Measurements from ENCODE around the gene MSH5.
A peak's percentile ranks its signal among the peaks of the same experiment; 100 is the strongest.
"Not testable (repeated sequence)": the region's sequence is repeated elsewhere in the genome, so short reads cannot be mapped to it uniquely, and the experiment has no call there.

Gene MSH5

DNA sequence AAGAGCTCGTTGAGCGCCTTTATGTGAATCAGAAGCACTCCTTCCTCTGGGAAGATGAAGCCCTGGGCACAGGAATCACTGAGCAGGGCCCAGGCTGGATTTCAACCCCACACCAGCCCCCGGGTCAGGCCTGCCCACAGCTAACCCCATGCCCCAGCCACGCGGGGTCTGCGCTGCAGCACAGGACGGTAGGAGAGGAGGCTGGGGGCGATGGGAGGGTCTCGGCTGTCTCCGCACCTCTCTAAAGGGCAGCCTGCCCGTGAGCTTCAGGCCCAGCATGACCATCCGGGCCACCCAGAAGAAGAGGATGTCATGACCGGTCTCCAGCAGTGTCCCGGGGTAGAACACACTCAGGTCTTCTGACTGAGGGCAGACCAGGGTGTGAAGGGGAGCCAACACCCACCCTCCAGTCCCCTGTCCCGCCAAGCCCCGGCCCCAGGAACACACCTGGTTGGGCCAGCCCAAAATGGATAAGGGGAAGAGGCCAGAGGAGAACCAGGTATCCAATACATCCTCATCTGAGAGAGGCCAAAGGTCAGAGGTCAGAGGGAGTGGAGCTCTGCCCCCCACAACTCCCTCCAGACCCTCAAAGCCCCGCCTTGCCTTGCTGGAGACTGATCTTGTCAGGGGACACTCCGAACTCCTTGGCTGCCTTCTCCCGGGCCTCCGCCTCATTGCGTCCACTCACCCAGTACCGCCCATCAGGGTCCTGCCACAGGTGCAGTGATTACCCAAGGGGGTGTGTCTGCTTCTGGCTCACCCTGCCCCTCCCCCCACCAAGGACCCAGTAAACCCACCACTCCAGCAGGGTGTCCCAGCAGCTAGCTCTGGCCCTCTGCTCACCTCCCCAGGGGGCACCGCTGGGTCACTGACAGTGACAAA is 41.7 kb downstream of the MSH5 start:
- no peak for DNase-seq

DNA sequence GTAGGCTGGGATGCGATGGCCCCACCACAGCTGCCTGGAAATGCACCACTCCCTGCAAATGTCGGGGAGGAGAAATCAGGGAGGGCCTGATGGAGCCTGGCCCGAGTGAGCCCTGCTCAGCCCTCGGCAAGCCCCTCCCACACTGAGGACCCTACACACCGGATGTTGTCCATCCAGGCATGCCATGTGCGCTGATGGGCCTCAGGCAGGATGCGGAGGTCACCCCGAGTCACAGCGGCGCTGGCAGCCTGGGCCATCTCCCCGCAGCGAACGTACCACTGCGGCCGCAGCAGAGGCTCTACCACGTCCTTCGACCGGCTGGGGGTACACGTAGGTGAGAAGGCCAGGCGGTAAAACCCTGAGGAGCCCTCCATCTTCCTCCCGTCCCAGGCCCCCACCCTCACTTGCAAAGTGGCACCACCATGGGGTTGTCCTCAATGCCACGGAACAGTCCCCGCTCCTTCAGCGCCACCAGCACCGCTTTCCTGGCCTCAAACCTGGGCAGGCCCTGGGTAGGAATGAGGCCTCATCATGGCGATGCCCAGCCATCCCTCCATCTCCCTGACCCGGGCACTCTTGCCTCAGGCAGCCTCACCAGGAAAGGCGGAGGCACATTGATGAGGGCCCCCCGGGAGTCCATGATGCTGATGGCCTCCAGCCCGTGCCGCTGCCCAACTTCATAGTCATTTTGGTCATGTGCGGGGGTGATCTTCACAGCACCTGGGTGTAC is 42.5 kb downstream of the MSH5 start:
- DNase-seq: no peak

DNA sequence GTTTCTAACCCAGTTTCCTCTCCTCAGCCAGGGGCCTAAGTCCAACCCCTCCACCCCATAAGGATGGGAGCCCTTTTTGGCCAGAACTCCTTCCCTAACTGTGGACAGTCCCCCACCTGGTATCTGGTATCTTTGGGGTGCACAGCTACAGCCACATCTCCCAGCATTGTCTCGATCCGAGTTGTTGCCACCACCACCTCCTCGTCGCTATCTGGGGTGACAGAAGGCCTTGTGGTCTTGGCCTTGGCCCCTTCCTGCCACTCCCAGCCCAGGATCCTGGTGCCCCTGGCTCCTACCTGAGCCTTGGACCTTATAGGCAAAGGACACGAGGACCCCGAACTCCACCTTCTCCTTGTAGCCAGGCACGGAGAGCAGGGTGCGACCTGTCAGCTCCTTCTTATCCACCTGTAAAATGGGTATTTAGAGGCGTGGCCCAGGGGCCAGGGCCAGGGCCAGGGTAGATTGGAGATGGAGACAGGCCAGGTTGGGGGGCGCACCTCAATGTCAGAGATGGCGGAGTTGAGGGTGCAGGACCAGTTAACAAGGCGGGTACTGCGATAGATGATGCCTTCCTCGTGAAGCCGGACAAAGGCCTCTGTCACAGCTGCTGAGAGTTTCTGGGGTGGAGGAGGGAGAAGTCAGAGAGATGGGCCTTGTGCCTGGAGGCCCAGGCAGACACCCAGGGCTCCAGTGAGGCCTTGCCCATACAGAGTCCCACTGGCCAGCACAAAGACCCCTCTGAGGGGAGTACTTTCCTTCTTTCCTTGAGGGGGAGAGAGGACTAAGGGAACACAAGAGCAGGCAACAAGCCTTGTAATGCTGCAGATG is 44.5 kb downstream of the MSH5 start:
- DNase-seq: no peak

DNA sequence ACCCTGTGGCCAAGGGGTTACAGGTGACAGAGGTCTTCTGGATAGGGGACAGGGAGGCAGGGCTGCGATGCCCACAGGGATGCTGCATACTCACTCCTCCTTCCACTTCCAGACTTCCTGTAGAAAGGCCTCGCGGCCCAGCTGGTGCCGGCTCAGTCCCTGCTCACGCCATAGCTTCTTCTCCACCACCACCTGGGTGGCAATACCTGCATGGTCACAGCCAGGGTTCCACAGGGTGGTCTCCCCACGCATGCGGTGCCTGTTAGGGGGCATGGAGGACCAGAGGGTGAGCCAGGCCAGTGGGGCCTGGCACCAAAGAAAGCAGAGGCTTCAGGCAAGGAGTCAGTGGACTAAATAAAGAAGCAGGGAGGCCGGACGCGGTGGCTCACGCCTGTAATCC is 45.7 kb downstream of the MSH5 start:
- DNase-seq: no peak

DNA sequence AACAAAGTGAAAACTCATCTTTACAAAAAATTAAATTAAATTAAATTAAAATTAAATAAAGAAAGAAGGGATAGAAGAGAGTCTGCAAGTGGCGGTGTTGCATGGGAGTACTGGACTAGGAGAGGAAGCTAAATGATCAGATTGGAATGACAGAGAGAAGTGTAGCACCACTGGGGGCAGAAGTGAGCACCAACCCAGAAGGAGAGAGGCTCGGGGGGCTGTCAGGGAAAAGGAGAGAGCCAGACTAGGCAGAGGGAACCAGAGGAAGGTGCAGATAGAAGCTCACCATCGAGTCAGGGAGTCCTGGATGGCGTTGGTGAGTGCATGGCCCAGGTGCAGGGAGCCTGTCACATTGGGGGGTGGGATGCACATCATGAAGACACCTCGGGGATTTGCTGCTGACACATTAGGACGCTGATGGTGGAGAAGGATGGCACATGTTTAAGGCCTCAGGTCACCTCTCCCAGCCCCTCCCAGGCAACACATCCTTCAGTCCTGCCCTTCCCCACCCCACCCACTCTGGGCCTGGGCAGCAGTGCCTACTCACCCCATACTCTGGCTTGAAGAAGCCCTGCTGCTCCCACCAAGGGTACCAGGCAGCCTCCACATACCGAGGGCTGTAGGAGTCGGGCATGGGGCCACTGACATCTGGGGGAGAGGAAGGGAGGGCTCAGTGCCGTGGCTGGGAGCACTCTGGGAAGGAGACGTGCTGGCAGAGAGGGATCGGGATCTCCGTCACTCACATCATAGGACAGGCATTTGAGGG is 51.7 kb downstream of the MSH5 start:
- no peak for DNase-seq

DNA sequence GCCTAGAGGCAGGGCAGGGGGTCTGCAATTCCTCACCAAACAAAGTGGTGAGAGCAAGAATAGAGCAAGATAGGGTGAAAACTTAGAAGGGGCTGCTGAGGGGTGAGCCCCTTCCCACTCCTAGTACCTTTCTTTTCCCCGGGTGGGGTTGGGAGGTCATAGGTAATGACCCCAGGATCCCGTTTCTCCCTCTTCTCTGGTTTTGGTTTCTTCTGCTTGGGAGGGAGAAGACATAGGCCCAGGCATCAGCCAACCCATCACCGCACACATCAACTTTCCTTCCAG is 52.2 kb downstream of the MSH5 start:
- no peak for DNase-seq

DNA sequence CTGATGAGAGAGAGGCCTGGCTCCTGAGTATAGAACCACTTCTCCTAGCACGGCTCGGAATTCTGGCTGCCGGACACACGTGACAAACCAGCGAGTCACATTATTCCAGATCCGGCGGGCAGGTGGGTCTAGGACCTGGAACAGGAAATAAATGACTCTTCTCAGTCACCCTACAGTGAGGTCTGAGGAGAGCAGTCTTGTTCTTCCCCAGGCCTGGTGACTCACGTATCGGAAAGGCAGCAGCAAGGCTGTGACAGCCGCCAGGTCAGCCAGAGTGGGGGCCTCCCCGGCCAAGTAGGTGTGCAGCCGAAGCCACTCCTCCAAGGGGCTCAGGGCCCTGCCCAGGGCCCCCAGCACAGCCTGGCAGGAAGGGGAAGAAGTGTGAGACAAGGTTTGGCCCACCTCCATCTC is 53.0 kb downstream of the MSH5 start:
- no peak for DNase-seq

DNA sequence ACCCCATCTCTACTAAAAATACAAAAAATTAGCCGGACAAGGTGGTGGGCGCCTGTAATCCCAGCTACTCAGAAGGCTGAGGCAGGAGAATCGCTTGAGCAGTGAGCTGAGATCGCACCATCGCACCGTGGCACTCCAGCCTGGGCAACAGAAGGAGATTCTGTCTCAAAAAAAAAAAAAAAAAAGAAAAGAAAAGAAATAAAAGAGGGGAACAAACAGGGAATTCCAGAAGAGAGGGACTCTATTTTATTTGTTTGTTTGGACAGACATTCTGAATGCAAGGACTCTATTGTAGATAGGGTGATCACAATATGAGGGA is 54.1 kb downstream of the MSH5 start:
- not testable (repeated sequence) for DNase-seq

DNA sequence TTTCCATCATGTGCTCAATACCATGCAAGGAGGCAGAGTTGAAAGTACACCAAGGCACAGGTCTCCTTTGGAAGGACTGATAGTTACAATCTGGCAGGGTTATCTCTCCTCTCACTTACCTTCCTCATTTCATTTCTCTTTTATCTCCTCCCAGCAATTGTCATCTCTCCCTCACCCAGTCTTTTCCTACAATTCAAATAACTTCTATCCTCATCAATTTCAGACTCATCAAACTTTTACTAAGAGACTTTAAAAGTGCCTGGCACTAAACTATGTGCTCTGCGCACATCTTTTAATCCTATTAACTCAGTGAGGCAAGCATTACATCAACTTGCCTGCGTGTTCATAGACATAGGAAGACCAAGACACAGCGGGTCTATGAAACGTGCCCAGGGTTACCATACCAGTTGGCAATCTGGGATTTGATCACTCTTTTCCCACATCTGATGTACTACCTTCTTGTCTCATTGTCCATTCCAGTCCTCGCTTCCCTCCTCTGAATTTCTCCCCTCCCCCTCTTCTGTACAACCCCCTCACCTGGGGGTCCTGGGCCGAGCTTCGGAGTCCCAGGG is 54.6 kb downstream of the MSH5 start:
- no peak for DNase-seq

DNA sequence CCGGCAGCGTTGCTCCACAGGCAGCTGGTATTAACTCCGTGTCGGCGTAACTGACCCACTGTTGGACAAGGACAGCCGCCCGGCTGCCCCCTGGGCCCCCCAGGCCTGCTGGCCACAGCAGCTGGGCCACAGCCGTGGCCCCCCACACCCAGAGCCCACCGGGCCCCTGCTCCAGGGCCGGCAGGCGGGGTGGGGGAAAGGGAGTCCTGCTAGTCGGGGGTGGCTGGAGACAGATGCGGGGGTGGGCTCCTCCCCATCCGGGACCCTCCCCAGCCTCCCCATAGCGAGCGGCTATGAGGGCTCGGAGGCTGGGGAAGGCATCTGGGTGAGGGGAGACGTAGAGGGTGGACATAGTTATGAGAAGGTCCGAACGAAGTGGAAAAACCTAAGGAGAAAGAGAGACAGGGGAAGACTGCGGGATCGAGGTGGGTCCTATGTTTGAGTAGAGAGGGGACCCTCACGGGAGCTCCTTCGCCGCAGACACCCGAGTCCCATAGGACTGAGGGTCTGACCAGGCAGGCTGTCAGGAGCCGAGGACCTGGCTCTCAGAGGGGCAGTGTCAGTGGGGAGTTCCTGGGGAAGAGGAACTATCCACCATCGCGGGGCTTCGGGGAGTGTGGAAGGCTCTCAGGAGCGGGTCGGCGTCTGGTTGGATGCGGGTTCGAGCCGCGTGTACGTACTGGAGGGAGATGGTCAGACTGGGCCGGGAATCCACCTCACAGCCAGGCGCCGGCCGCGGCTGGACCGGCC is 55.2 kb downstream of the MSH5 start:
- DNase-seq: peak; percentile 55

DNA sequence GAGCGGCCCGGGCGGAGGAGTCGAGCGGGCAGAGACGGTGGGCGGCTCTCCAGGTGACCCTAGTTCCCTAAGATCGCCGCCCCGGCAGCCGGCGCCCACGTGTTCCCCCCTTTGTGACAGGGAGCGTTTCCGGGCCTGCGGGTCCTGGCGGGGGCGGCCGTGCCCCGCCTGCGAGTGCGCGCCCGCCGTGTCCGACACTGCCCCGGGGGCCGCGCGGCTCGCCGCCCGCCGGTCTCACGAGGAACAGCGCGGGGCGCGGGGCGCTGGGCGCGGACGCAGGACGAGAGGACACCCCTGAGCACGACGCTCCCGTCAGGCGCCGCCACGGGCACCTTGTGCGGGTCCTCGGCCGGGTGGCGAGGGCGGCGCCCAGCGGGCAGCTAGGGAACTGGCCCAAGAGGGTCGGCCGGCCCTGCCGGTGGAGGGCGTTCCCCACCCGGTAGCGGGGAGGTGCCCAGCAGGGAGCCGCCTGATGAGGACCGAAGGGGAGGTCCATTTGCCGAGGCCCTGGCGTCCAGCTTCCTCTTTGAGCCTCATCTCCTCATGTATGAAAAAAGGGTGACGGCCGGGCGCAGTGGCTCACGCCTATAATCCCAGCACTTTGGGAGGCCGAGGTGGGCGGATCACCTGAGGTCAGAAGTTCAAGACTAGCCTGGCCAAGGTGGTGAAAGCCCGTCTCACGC is 56.0 kb downstream of the MSH5 start, which contains the start of gene VARS1:
Gene VARS1, minus strand, starts transcription at position 137 of the 683 bp plus-strand sequence. CDS start 535 bp downstream, outside the sequence.
- peak; percentile 82 for DNase-seq

DNA sequence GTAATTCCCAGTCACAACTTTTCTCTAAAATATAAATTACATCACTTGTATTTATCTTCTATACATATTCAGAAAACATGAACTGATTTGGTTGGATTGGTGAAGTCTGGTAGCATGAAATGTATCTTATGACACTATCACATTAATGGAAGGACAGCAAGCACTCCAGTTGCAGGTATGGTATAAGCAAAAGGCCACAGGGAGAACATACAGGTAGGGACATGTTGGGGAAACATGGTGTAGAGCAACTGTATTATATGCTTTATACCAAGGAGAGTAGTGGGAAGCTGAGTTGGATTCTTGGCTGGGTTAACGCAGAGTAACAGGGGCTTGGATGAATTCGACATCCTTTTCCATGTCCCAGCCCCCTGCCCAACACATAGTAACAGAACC is 57.2 kb downstream of the MSH5 start:
- DNase-seq: no peak

DNA sequence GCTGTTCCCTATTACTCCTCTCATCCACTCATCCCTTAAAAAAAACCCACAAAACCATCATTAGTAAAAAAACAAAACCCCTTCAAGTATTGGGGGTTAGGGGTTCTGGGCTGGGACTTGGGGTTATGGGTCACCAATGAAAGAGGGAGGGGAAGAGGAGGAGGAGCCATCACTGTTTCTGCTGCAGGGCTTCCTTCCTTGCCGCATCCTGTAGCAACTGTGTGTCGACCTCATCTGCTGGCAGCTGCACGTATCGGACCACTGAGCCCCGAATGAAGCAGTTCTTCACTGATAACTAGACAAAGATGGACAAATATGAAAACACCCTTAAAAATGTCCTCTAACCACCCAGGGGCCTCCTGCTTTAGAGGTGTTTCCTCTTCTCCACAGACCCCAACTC is 57.8 kb downstream of the MSH5 start:
- DNase-seq: no peak

DNA sequence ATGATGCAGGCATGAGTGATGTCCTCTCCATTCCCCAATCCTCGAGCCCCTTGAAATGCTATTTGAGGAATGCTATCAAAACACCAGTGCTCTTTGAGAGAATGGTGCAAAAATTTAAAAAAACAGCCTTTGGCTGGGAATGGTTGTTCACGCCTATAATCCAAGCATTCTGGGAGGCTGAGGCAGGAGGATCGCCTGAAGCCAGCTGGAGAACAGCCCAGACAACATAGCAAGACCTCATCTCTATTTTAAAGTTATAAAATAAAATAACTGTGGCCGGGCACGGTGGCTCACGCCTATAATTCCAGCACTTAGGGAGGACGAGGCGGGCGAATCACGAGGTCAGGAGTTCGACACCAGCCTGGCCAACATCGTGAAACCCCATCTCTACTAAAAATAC is 60.0 kb downstream of the MSH5 start:
- no peak for DNase-seq

DNA sequence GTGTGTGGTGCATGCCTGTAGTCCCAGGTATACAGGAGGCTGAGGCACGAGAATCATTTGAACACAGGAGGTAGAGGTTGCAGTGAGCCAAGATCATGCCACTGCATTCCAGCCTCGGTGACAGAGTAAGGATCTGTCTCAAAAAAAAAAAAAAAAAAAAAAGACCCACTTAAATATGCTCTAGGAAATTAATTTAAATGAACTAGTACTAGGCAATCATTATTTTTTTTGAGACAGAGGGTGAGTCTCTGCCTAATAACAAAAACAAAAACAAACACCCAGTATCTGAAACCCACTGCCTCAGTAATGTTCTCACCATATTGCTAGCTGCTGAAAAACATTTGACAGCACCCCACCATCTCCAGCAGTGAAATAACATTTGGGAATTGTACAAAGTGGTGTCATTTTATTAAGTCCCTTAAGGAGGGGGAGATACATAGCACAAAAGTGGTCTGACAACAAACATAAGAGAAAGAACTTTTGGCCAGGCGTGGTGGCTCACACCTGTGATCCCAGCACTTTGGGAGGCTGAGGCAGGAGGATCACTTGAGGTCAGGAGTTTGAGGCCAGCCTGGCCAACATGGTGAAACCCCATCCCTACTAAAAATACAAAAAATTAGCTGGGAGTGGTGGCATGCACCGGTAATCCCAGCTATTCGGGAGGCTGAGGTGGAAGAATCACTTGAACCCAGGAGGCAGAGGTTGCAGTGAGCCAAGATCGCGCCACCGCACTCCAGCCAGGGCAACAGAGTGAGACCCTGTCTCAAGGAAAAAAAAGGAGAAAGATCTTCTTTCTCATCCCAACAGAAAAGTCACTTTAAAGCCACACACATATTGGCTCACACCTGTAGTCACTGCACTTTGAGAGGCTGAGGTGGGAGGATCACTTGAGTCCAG is 61.5 kb downstream of the MSH5 start:
- DNase-seq: not testable (repeated sequence)

DNA sequence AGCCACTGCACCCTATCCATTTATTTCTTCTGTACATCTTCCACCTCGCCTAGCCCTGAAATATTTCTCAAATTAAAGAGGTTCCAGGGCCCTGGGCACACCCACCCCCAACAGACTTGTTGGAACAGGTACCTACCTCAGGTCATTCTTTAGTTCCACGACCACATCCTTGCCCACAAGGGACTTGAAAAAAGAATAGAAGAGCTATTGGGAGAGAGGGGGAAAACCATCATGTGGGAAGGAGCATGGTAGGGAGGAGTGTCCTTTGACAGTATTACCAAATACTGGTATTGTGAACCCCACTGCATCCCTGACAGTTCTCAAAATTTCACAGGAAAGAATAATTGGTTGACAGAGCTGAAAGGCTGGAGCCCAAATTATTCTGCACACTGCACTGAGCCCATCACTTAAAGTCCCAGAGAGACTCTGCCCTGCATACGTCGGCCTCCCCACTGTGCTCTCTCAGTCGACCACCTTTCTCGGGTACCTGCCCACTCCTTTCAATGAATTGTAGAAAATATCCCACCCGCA is 66.2 kb downstream of the MSH5 start:
- DNase-seq: no peak

DNA sequence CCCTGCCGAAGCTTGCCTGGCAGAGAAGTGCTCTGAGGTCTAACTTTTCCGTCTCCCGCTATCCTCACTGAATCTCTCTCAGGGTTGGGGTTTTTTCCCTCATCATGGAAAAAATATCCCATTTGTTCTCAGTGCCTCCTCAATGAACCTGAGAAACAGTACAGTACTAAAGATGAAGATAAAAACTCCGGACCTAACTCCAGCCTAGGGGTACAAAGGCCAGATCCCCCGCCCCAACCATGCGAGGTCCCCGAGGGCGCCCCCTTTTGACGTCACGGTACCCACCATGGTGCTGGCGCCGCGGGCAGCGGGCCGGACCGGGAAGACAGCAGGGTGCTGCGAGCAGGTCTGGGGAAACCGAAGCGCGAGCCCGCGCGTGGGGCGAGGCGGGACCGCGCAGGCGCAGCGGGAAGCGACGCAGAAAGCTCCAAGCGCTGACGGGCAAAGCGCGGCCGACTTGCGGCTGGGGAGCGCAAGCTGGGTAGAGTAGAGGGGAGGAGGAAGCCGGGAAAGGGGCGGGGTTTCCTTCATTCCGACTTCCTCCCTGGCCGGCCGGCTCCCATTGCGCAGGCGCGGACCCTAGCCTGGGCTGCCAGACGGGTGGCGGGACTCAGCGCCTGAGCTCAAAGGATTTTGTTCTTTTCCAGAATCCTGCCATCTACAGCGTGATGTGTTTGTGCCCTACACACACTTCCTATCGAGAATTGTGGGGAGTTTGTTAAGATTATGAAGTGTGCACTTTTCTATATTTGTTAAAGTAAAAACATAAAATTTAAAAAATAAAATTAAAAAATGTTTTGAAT is 66.9 kb downstream of the MSH5 start, which contains the start of gene LSM2:
Gene LSM2, minus strand, starts transcription at position 497 of the 803 bp plus-strand sequence. Its CDS starts 209 bp downstream, at position 288.
- peak; percentile 96 for DNase-seq

DNA sequence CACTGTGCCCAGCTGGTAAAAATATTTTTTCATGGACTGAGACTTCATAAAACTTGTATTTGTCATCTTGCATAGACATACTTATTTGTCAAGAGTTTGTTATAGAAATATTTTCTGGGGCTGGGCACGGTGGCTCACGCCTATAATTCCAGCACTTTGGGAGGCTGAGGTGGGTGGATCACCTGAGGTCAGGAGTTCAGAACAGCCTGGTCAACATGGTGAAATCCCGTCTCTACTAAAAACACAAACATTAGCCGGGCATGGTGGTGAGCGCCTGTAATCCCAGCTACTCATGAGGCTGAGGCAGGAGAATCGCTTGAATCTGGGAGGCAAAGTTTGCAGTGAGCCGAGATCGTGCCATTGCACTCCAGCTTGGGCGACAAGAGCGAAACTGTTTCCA is 68.8 kb downstream of the MSH5 start:
- DNase-seq: not testable (repeated sequence)

DNA sequence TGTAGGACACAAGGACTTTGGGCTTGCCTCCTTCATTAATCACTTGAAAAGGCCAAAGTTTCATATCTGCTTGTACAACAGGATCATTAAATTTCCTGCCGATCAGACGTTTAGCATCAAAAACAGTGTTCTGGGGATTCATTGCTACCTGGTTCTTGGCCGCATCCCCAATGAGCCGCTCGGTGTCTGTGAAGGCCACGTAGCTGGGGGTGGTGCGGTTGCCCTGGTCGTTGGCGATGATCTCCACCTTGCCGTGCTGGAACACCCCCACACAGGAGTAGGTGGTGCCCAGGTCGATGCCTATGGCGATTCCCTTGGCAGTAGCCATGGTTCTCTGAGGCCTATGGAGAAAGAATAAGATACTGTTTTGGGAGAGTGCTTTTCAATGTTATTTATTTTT is 71.8 kb downstream of the MSH5 start:
- no peak for DNase-seq

Data from T1000 (cell line).